KOPT-K1 (cell line): Measurements from ENCODE around the gene GAK.

Source experiments
- H3K27ac ChIP-seq: fragments of 200-600 bp; sonication (generic); 2 replicates; pipeline ENCODE4 v1.5.1; 2016; ENCODE audit warnings: antibody characterized with exemption, mild to moderate bottlenecking, low read depth, low read length; ENCODE audit not compliant: poor library complexity, severe bottlenecking
- H3K36me3 ChIP-seq: fragments of 200-600 bp; sonication (generic); 2 replicates; pipeline ENCODE4 v1.5.1; 2017; ENCODE audit warnings: antibody characterized with exemption, mild to moderate bottlenecking, low read length, moderate library complexity; ENCODE audit not compliant: insufficient read depth
- H3K9me3 ChIP-seq: fragments of 200-600 bp; sonication (generic); 2 replicates; pipeline ENCODE4 v1.5.1; 2017; ENCODE audit warnings: antibody characterized with exemption, low read length, mild to moderate bottlenecking; ENCODE audit not compliant: insufficient read depth, poor library complexity, severe bottlenecking

Gene GAK

GRCh38 chr4:830601-831482, 101.3 kb downstream of the GAK start:
- H3K9me3 ChIP-seq: peaks cover 19% of the 10 kb centered on the region
- H3K36me3 ChIP-seq: no peaks in the 10 kb centered on the region
- no peak overlapping the region for H3K27ac ChIP-seq

- Histone ChIP-seq H3K27ac (no peak overlapping the region), H3K9me3 (peaks cover 19% of the 10 kb centered on the region), H3K36me3 (no peaks in the 10 kb centered on the region)
These were observed 102.1 kb downstream of the GAK start for GRCh38 chr4:829761-830600.

GRCh38 chr4:829291-829690, 102.8 kb downstream of the GAK start:
- H3K9me3 ChIP-seq: peaks cover 19% of the 10 kb centered on the region
- no peak overlapping the region for H3K27ac ChIP-seq
- no peaks in the 10 kb centered on the region for H3K36me3 ChIP-seq

- no peak overlapping the region for H3K27ac ChIP-seq
- peaks cover 19% of the 10 kb centered on the region for H3K9me3 ChIP-seq
- no peaks in the 10 kb centered on the region for H3K36me3 ChIP-seq
These were observed 103.4 kb downstream of the GAK start for GRCh38 chr4:828641-829271.

DNA sequence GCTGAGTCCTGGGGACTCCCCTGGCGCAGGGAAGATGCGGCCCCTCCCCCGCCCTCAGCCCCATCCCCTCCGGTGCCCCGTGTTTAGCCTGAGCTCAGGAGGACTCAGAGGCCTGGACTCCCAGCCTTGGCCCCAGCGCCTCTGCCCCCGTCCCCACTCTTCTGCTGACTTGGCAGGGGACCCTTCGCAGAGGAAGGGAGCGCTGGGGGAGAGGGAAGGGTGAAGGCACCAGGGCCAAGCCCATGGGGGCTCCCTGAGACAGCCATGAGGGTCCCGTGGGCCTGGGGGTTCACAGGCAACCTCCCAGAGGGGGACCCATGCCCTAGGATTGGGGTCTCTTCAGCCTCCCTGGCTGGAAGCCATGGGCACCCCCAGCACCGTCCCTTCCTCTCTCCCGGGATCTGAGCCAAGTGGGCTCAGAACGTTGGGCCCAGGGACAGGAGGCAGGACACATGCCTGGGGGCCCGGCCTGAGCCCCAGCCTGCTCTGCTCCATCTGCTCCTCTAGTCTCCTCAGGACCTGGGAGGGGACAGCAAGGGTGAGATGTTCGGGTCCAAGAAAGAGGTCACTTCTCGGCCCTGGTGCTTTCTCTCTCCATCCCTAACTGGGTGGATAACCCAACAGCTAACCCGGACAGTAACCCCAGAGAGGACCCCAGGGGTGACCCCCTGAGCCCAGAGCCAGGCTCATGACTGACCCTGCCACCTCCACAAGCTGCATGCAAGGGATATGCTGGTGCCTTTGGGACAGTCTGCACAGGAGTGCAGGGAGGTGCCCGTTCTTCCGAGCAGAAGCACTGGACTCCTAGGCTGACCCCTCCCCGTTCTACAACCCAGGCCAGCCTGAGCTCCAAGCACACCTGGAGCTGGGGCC, 104.7 kb downstream of the GAK start:
- H3K27ac ChIP-seq: no peak overlapping the region
- H3K9me3 ChIP-seq: peaks cover 19% of the 10 kb centered on the region

DNA sequence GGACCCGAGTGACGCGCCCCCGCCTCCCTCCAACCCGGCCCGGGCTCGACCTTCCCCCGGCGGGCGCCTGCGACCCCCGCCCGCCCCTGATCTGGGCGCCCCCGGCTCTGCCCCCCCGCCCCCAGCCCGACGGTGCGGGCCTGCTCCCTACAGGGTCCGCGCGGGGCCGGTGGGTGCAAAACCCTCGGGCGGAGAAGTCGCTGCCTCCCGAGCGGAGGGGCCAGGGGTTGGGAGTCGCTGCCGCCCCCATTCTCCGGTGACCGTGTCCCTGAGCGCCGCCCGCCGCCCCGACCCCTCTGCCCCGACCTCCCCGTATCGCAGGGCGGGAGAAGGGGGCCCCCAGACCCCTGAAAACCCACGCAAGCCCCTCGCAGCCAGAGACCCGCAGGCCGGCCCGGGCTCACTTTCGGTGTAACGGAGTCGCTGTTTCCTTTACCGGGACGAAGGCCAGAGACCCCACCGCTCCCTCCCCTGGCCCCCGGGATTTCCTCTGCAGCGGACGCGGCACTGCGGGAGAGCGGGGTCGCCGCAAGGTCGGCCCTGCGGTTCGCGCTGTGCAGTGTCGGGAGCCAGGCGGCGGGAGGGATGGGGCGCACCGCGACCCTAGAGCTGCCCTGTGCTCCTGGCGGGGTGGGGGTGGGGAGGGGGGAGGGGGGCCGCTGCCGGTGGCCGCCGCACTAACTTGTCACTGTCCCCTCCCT, 105.5 kb downstream of the GAK start:
- H3K27ac ChIP-seq: no peak overlapping the region
- no peaks in the 10 kb centered on the region for H3K36me3 ChIP-seq
- H3K9me3 ChIP-seq: peaks cover 11% of the 10 kb centered on the region

More for the DNA sequence above, 104.7 kb downstream of the GAK start:
- no peaks in the 10 kb centered on the region for H3K36me3 ChIP-seq

DNA sequence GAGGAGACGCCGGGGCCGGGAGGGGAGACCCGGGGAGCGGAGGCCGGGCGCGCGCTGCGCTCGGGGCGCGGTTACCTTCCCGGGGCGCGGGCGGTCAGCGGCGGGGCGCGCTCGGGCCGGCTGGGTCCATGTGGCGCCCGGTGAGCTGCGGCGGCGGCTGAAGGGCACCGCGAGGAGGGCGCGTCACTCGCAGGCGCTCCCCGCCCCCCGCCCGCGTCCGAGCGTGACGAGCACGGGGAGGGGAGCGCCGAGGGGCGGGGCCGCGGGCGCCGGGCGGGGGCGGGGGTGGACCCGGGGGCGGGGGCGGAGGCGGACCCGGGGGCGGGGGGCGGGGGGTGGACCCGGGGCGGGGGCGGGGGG, 106.2 kb downstream of the GAK start, which contains the start of gene CPLX1:
Gene CPLX1 (minus strand): TSS at position 159 of the 360 bp plus-strand sequence. CDS start 1,607 bp downstream, outside the sequence.
- Histone ChIP-seq H3K9me3 (peaks cover 4% of the 10 kb centered on the region), H3K27ac (no peak within 1 kb of the TSS), H3K36me3 (no peaks in the 10 kb centered on the region)

- Histone ChIP-seq H3K27ac (no peak overlapping the region), H3K36me3 (no peaks in the 10 kb centered on the region), H3K9me3 (no peaks in the 10 kb centered on the region)
These were observed 106.8 kb downstream of the GAK start for GRCh38 chr4:825063-825970.

DNA sequence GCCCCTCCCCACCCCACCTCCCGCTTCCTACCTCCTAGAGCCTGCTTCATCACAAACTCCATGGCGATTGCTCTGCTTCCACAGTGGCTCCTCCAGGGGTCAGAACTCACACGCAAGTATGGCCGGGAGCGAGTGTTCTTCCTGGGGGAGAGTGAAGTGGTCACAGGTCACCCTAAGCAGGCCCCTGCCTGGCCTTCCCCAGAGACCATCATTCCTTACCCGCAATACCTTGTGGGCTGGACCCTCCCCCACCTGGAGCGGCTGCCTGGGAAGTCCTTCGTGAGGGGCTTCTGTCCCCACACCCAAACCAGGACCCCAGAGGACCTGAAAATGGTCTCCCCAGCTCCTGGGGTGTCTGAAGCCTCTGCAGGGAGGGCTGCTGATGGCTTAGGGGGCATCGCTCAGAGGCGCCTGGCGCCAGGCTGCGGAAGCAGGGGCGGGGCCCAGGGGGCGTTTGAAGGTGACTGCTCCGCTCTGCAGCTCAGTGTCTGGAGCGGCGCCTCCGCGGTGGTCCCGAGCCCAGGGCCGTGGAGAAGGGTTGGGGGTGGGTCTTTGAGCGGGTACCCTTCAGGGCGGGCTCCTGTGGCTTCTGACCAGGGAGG, 107.6 kb downstream of the GAK start:
- no peaks in the 10 kb centered on the region for H3K9me3 ChIP-seq
- H3K27ac ChIP-seq: no peak overlapping the region
- no peaks in the 10 kb centered on the region for H3K36me3 ChIP-seq

GRCh38 chr4:823761-824460, 108.2 kb downstream of the GAK start:
- H3K9me3 ChIP-seq: no peaks in the 10 kb centered on the region
- no peak overlapping the region for H3K27ac ChIP-seq
- no peaks in the 10 kb centered on the region for H3K36me3 ChIP-seq

DNA sequence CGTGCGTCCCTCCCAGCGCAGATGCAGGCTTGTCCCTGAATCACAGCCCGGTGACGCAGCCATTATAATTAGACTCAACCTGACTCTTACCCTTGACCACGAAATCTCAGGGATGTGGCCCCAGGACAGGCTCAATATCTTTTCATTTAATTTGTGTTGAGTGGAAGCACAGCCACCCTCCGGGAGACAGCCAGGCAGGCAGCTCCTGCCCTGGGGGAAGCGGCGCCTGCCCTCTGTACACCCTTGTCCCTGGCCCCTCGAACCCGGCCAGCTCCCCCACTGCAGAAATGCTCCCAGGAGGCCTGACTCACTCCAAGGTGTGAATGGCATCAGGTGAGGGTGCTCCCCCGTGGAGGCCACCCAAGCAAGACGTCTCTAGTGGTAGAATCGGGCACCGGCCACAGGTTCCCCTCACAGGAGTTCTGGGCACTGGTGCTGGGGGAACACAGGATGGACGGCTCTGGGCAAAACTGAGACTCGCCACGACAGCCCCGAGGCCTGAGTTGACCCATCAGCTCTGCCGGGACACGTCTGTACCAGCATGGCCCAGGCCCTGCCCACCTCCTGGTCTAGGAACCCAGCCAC, 108.8 kb downstream of the GAK start:
- no peak overlapping the region for H3K27ac ChIP-seq
- H3K36me3 ChIP-seq: no peaks in the 10 kb centered on the region
- no peaks in the 10 kb centered on the region for H3K9me3 ChIP-seq
